C4-2B (cell line): Measurements from ENCODE around the gene KCNQ1.

Experiments
- CTCF ChIP-seq: fragments of 450-650 bp; conservative IDR thresholded peaks from 2 replicates; pipeline ENCODE4 v1.5.1; 2017; ENCODE audit warnings: mild to moderate bottlenecking
- ZFX ChIP-seq: fragments of 450-650 bp; IDR thresholded peaks from 2 replicates; pipeline ENCODE4 v1.6.1; 2017

- no peak for TF ChIP-seq CTCF
- TF ChIP-seq ZFX: no peak
Observed at GRCh38 chr11:2583605-2583958, 138.8 kb downstream of the KCNQ1 start.
